ENCODE measurements around the gene OTULINL. TPM values are rescaled to one million over a fixed set of nuclear protein-coding genes. Genes with fewer than 3 reads are reported as not detected.

The OTULINL gene
- total RNA-seq, 1 donor from 2014 or later = 14.4 TPM

DNA sequence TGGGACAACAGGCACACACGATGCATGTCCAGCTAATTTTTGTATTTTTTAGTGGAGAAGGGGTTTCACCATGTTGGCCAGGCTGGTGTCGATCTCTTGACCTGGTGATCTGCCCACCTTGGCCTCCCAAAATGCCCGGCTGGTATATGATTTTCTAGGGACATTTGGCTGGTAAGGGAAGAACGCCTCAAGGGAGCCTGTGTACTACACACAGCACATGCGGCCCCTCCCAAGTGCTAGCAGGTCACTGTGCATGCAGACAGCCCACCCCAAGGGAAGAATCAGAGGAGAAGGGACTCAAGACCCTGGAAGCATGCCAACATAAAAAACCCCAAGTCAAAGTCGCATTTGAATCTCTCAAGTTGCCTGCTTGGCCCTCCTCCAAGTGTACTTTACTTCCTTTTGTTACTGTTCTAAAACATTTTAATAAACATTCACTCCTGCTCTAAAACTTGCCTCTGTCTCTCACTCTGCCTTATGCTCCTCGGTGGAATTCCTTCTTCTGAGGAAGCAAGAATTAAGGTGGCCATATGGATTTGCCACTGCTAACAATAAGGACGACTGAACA is 24.3 kb upstream of the OTULINL start:
- DNase-seq = peak; percentile 40
- TF ChIP-seq CTCF (IDR thresholded peaks at IDR 0.05; ENCODE audit: partially characterized antibody, unreplicated experiment) = no peak
- peaks cover 25% of the 10 kb centered on the region for H3K4me1 Mint-ChIP-seq (ENCODE audit: low read depth, unreplicated experiment)
- H3K4me3 Mint-ChIP-seq (ENCODE audit: unreplicated experiment) = peak overlapping the region; percentile 50
- no peaks in the 10 kb centered on the region for H3K27me3 Mint-ChIP-seq (ENCODE audit: unreplicated experiment)
- H3K27ac Mint-ChIP-seq (ENCODE audit: unreplicated experiment) = peak overlapping the region; percentile 83
- peaks cover 3% of the 10 kb centered on the region for H3K9me3 Mint-ChIP-seq (ENCODE audit: unreplicated experiment)
- no peaks in the 10 kb centered on the region for H3K36me3 Mint-ChIP-seq (ENCODE audit: unreplicated experiment)

DNA sequence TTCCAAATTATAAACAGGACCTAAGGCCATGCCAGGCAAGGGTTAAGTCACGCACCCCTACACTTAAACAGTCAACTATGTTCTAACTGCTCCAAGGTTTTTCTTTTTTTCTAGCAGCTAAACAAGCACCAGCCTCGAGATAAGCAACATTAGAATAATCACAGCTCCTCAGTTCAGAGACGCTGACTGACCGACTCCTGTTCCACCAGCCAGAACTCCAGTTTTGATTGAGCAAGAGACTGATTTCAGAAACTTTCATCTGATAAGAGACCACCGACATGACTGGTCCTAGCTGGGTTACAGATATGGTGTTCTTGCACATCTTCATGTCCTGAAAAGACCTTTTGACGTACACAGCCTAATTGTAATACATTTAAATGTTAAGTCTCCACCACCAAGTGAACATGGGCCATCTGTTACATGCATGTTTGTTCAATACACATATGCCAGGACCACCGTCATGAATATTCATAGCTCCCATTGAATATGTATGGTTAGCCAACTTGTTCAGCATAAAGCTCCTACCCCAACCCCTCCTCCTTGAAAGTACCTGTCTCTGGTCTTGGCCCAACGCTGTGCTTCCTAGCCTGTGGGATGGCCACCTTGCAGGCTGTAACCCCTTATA is 23.7 kb upstream of the OTULINL start:
- Mint-ChIP-seq H3K27ac (ENCODE audit: unreplicated experiment) (peak overlapping the region; percentile 83), H3K36me3 (ENCODE audit: unreplicated experiment) (no peaks in the 10 kb centered on the region), H3K4me1 (ENCODE audit: low read depth, unreplicated experiment) (peaks cover 25% of the 10 kb centered on the region), H3K27me3 (ENCODE audit: unreplicated experiment) (no peaks in the 10 kb centered on the region), H3K4me3 (ENCODE audit: unreplicated experiment) (peak overlapping the region; percentile 50), H3K9me3 (ENCODE audit: unreplicated experiment) (peaks cover 3% of the 10 kb centered on the region)
- TF ChIP-seq CTCF (IDR thresholded peaks at IDR 0.05; ENCODE audit: partially characterized antibody, unreplicated experiment) = no peak
- DNase-seq = no peak

DNA sequence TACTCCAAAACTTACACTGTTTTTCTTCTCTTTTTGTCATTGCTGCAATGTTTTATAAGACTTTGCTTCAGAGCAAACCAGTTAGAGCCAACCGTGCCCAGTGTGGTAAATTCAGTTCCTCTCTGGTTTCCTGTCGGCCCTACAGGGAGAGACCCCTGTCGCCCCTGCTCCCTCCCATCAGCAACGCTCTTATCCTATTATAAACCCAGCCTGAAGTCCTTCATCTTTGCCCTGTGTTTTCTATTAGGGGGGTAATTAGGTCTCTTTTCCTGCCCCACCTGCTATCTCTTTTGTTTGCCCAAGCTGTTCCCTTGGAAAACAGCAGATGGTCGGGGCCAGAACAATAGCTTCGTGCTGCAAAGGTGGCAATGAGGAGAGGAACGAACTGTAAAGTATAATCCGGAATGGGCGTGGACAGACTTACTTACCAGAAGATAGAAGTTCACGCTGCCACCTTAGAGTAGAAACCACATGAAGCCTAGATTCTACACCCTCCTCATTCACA is 21.4 kb upstream of the OTULINL start:
- H3K9me3 Mint-ChIP-seq (ENCODE audit: unreplicated experiment) = peaks cover 7% of the 10 kb centered on the region
- peak overlapping the region; percentile 56 for H3K27ac Mint-ChIP-seq (ENCODE audit: unreplicated experiment)
- H3K27me3 Mint-ChIP-seq (ENCODE audit: unreplicated experiment) = no peaks in the 10 kb centered on the region
- no peak for TF ChIP-seq CTCF (IDR thresholded peaks at IDR 0.05; ENCODE audit: partially characterized antibody, unreplicated experiment)
- no peak overlapping the region for H3K4me3 Mint-ChIP-seq (ENCODE audit: unreplicated experiment)
- peaks cover 3% of the 10 kb centered on the region for H3K36me3 Mint-ChIP-seq (ENCODE audit: unreplicated experiment)
- H3K4me1 Mint-ChIP-seq (ENCODE audit: low read depth, unreplicated experiment) = peaks cover 21% of the 10 kb centered on the region
- no peak for DNase-seq

GRCh38 chr5:14561741-14562140 is 19.9 kb upstream of the OTULINL start:
- TF ChIP-seq CTCF (IDR thresholded peaks at IDR 0.05; ENCODE audit: partially characterized antibody, unreplicated experiment) = no peak
- Mint-ChIP-seq H3K4me3 (ENCODE audit: unreplicated experiment) (no peak overlapping the region), H3K36me3 (ENCODE audit: unreplicated experiment) (peaks cover 8% of the 10 kb centered on the region)

DNA sequence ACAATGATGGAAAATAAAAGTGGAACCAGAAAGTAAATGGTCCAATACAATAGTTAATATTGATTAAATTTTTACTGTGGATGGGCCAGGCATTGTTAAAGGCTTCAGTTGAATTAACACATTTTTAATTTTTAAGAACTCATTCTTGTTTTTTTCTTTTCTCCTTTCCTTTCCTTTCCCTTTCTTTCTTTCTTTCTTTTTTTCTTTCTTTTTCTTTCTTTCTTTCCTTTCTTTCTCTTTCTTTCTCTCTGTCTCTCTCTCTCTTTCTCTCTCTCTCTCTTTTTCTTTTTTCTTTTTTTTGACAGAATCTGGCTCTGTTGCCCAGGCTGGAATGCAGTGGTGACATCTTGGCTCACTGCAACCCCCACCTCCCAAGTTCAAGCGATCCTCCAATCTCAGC is 13.3 kb upstream of the OTULINL start:
- no peak for TF ChIP-seq CTCF (IDR thresholded peaks at IDR 0.05; ENCODE audit: partially characterized antibody, unreplicated experiment)
- Mint-ChIP-seq H3K27ac (ENCODE audit: unreplicated experiment) (no peak overlapping the region), H3K4me3 (ENCODE audit: unreplicated experiment) (no peak overlapping the region), H3K9me3 (ENCODE audit: unreplicated experiment) (peaks cover 10% of the 10 kb centered on the region), H3K4me1 (ENCODE audit: low read depth, unreplicated experiment) (no peaks in the 10 kb centered on the region), H3K36me3 (ENCODE audit: unreplicated experiment) (peaks cover 14% of the 10 kb centered on the region), H3K27me3 (ENCODE audit: unreplicated experiment) (no peaks in the 10 kb centered on the region)
- DNase-seq = no peak

More at GRCh38 chr5:14561741-14562140, 19.9 kb upstream of the OTULINL start:
- peaks cover 11% of the 10 kb centered on the region for H3K9me3 Mint-ChIP-seq (ENCODE audit: unreplicated experiment)
- no peaks in the 10 kb centered on the region for H3K27me3 Mint-ChIP-seq (ENCODE audit: unreplicated experiment)
- H3K4me1 Mint-ChIP-seq (ENCODE audit: low read depth, unreplicated experiment) = peaks cover 21% of the 10 kb centered on the region
- H3K27ac Mint-ChIP-seq (ENCODE audit: unreplicated experiment) = no peak overlapping the region
- DNase-seq = no peak
